Caco-2 (cell line): ENCODE data around the gene MXRA7. TPM values are rescaled to one million over a fixed set of nuclear protein-coding genes. Genes with fewer than 3 reads are reported as not detected.

Experiments used
- BruUV-seq: library from RNA; stranded (reverse); fragments of 400-500 nt; replicated peaks from 2 replicates; lab custom pipeline; 2021; lab: Mats Ljungman, UMichigan
- CTCF ChIA-PET: fragments of 300-600 bp; sonication (Branson Sonifier 250); formaldehyde crosslinking; loops from one replicate; lab custom pipeline; 2022; ENCODE audit warnings: antibody characterized with exemption; lab: Charles Lee
- POLR2A ChIA-PET: fragments of 300-600 bp; sonication (Branson Sonifier 250); formaldehyde crosslinking; loops from one replicate; lab custom pipeline; 2022; ENCODE audit warnings: antibody characterized with exemption; lab: Charles Lee
- DNase-seq, 2 experiments: peaks; one replicate each; pipeline versions ENCODE4 v3.0.0 to v3.0.0-alpha.2; 2020 to 2022
- H3K27me3 ChIP-seq: replicated peaks from 2 replicates; pipeline ENCODE4 v1.6.0; 2011; ENCODE audit warnings: low read length; ENCODE audit not compliant: control insufficient read depth, insufficient read depth
- H3K36me3 ChIP-seq: 2 replicates; pipeline ENCODE4 v1.5.1; 2011; ENCODE audit warnings: low read length; ENCODE audit not compliant: control insufficient read depth, insufficient read depth
- H3K4me1 ChIP-seq: fragments of 250-450 bp; sonication (Bioruptor Pico); 2 replicates; pipeline ENCODE4 v1.5.1; 2020; ENCODE audit warnings: mild to moderate bottlenecking
- H3K4me3 ChIP-seq: 2 replicates; pipeline ENCODE4 v1.5.1; 2011; ENCODE audit warnings: low read depth, mild to moderate bottlenecking, control low read depth, low read length
- H3K9me3 ChIP-seq: fragments of 250-450 bp; sonication (Bioruptor Pico); 2 replicates; pipeline ENCODE4 v1.5.1; 2020; ENCODE audit warnings: mild to moderate bottlenecking, moderate library complexity
- H3K27ac Mint-ChIP-seq: one replicate; pipeline ENCODE4 v1.8.0; 2022; ENCODE audit warnings: mixed read lengths; ENCODE audit not compliant: unreplicated experiment
- H3K27me3 Mint-ChIP-seq: one replicate; pipeline ENCODE4 v1.8.0; 2022; ENCODE audit warnings: mixed read lengths; ENCODE audit not compliant: insufficient read depth, unreplicated experiment
- H3K36me3 Mint-ChIP-seq: one replicate; pipeline ENCODE4 v1.8.0; 2022; ENCODE audit warnings: mild to moderate bottlenecking, mixed read lengths; ENCODE audit not compliant: insufficient read depth, unreplicated experiment
- H3K4me1 Mint-ChIP-seq: one replicate; pipeline ENCODE4 v1.8.0; 2022; ENCODE audit warnings: low read depth, mixed read lengths; ENCODE audit not compliant: unreplicated experiment
- H3K4me3 Mint-ChIP-seq: one replicate; pipeline ENCODE4 v1.8.0; 2022; ENCODE audit warnings: mild to moderate bottlenecking, moderate library complexity, mixed read lengths; ENCODE audit not compliant: unreplicated experiment
- H3K9me3 Mint-ChIP-seq: one replicate; pipeline ENCODE4 v1.8.0; 2022; ENCODE audit warnings: mixed read lengths; ENCODE audit not compliant: unreplicated experiment
- CTCF ChIP-seq, 2 experiments: fragments of 200-600 bp in 1 of 2; IDR thresholded peaks; 1 replicate in 1 of 2; 2 replicates in 1 of 2; pipeline versions ENCODE4 v1.5.1 to v1.8.0; 2011 to 2022; ENCODE audit warnings: antibody characterized with exemption in 1 of 2, control low read depth in 1 of 2, inconsistent platforms in 1 of 2, low read depth in 1 of 2, low read length in 1 of 2, mild to moderate bottlenecking in 1 of 2, moderate library complexity in 1 of 2; ENCODE audit not compliant: insufficient read depth in 1 of 2, severe bottlenecking in 1 of 2, unreplicated experiment in 1 of 2
- intact Hi-C: fragments of 100-400 bp; cut with micrococcal nuclease; formaldehyde crosslinking; loops from one replicate; pipeline ENCODE4 v1.10.0; 2022; ENCODE audit not compliant: unreplicated experiment
- total RNA-seq: library from RNA; stranded (reverse); gene quantifications from 2 replicates; pipeline ENCODE4 v1.2.3, GENCODE V29; 2022

Gene MXRA7
- total RNA-seq, 1 experiment from 2014 or later, result 70.2 TPM

- POLR2A ChIA-PET, result interaction anchor here (0.6 kb wide), 1 partner anchor 10 kb away, joined by 3 read pairs; no protein-coding TSS in a partner anchor
- peak in 1 of 2 experiments; percentile 52 for DNase-seq
- Histone ChIP-seq H3K4me3 (no peak overlapping the region), H3K9me3 (no peaks in the 10 kb centered on the region), H3K4me1 (peaks cover 24% of the 10 kb centered on the region), H3K27me3 (no peaks in the 10 kb centered on the region), H3K36me3 (no peaks in the 10 kb centered on the region)
- Mint-ChIP-seq H3K27me3 (no peaks in the 10 kb centered on the region), H3K4me3 (no peak overlapping the region), H3K27ac (no peak overlapping the region), H3K4me1 (peaks cover 33% of the 10 kb centered on the region), H3K36me3 (peaks cover 20% of the 10 kb centered on the region), H3K9me3 (no peaks in the 10 kb centered on the region)
- no peak for TF ChIP-seq CTCF (IDR thresholded peaks at IDR 0.05; ENCODE audit: insufficient read depth in 1 of 2, low read depth in 1 of 2, low read length in 1 of 2, severe bottlenecking in 1 of 2, unreplicated experiment in 1 of 2)
- intact Hi-C loops, result no loop called here
- CTCF ChIA-PET, result interaction anchor here (0.6 to 1.2 kb wide), 3 partner anchors 11 to 108 kb away, joined by 3 to 8 read pairs (median 3); no protein-coding TSS in a partner anchor
- BruUV-seq, result no TSS peak
These were observed 12.9 kb downstream of the MXRA7 start for GRCh38 chr17:76697702-76698465.

- no TSS peak for BruUV-seq
- H3K9me3 Mint-ChIP-seq, result no peaks in the 10 kb centered on the region
- no peak for TF ChIP-seq CTCF (IDR thresholded peaks at IDR 0.05; ENCODE audit: insufficient read depth in 1 of 2, low read depth in 1 of 2, low read length in 1 of 2, severe bottlenecking in 1 of 2, unreplicated experiment in 1 of 2)
- peaks cover 20% of the 10 kb centered on the region for H3K36me3 Mint-ChIP-seq
- no peaks in the 10 kb centered on the region for H3K9me3 ChIP-seq
- H3K4me3 Mint-ChIP-seq, result no peak overlapping the region
- intact Hi-C loops, result no loop called here
- no peak for DNase-seq
- H3K27me3 ChIP-seq, result no peaks in the 10 kb centered on the region
- no peaks in the 10 kb centered on the region for H3K36me3 ChIP-seq
- CTCF ChIA-PET, result interaction anchor here (0.6 to 1.2 kb wide), 3 partner anchors 11 to 107 kb away, joined by 3 to 8 read pairs (median 3); no protein-coding TSS in a partner anchor
- H3K27me3 Mint-ChIP-seq, result no peaks in the 10 kb centered on the region
- peaks cover 19% of the 10 kb centered on the region for H3K4me1 ChIP-seq
- POLR2A ChIA-PET, result interaction anchor here (0.6 kb wide), 1 partner anchor 11 kb away, joined by 3 read pairs; no protein-coding TSS in a partner anchor
- H3K4me1 Mint-ChIP-seq, result peaks cover 31% of the 10 kb centered on the region
- H3K27ac Mint-ChIP-seq, result no peak overlapping the region
- no peak overlapping the region for H3K4me3 ChIP-seq
These were observed 13.7 kb downstream of the MXRA7 start for GRCh38 chr17:76696763-76697701.
